Thyroid gland (tissue), 4 donors: ENCODE results near the gene LAMB3. TPM values are rescaled to one million over a fixed set of nuclear protein-coding genes. Genes with fewer than 3 reads are reported as not detected.

Experiments
- DNase-seq, 2 donors: peaks; one replicate each; pipeline ENCODE4 v3.0.0-alpha.2; 2019
- H3K27ac ChIP-seq, 3 donors: fragments of 200-600 bp; sonication (generic); 1 replicate in 2 of 3; 2 replicates in 1 of 3; pipeline ENCODE4 v1.5.1; 2016 to 2019; ENCODE audit warnings: mild to moderate bottlenecking in 1 of 3, moderate library complexity in 1 of 3
- H3K27me3 ChIP-seq: fragments of 200-600 bp; sonication (generic); one replicate; pipeline ENCODE4 v1.5.1; 2019
- H3K36me3 ChIP-seq, 2 donors: fragments of 200-600 bp; sonication (generic); one replicate each; pipeline ENCODE4 v1.5.1; 2016 to 2019
- H3K4me1 ChIP-seq, 2 donors: fragments of 200-600 bp; sonication (generic); one replicate each; pipeline ENCODE4 v1.5.1; 2017 to 2019
- H3K4me3 ChIP-seq, 3 donors: fragments of 200-600 bp; sonication (generic); replicated peaks in 1 of 3; 1 replicate in 2 of 3; 2 replicates in 1 of 3; pipeline ENCODE4 v1.5.1; 2016; ENCODE audit warnings: mild to moderate bottlenecking in 1 of 3
- H3K9me3 ChIP-seq: fragments of 200-600 bp; sonication (generic); one replicate; pipeline ENCODE4 v1.5.1; 2017
- CTCF ChIP-seq, 6 experiments: fragments of 200-600 bp in 3 of 6; fragments of 450-650 bp in 3 of 6; sonication (generic) in 3 of 6; IDR thresholded peaks; one replicate each; pipeline ENCODE4 v1.5.1; 2016 to 2019; ENCODE audit warnings: antibody characterized with exemption in 6 of 6, mild to moderate bottlenecking in 2 of 6, inconsistent platforms in 1 of 6, moderate library complexity in 1 of 6
- POLR2A ChIP-seq, 2 donors: fragments of 450-650 bp; IDR thresholded peaks; one replicate each; pipeline ENCODE4 v1.6.1; 2017; ENCODE audit warnings: antibody characterized with exemption in 2 of 2, mild to moderate bottlenecking in 2 of 2, moderate library complexity in 1 of 2
- WGBS, 2 donors: methylation state at CpG; one replicate each; pipeline ENCODE4 v1.1.5; 2017; 5-methylcytosine and 5-hydroxymethylcytosine counted together
- intact Hi-C: fragments of 100-400 bp; cut with DNase I; formaldehyde crosslinking; loops from one replicate; pipeline ENCODE4 v1.15.1; 2023
- total RNA-seq, 4 donors: library from RNA; depleted of rRNA; stranded (reverse); fragments of >200 nt; gene quantifications; one replicate each; pipeline ENCODE4 v1.2.3, GENCODE V29; 2016

Gene LAMB3
- total RNA-seq, 4 donors from 2014 or later: 0.56 to 5.6 (median 2.7) TPM

- intact Hi-C loops: no loop called here
- Histone ChIP-seq H3K4me1 (peaks cover 5 to 7% of the 10 kb centered on the region in 2 donors), H3K27me3 (no peaks in the 10 kb centered on the region), H3K4me3 (no peak overlapping the region), H3K27ac (no peak overlapping the region), H3K9me3 (no peaks in the 10 kb centered on the region), H3K36me3 (no peaks in the 10 kb centered on the region)
- no peak for DNase-seq
- TF ChIP-seq CTCF (IDR thresholded peaks at IDR 0.05) (no peak), POLR2A (IDR thresholded peaks at IDR 0.05) (no peak)
- WGBS, 2 donors: 90 to 95% methylated on average over 5 of the region's 5 CpGs
These were observed 37.3 kb downstream of the LAMB3 start for GRCh38 chr1:209614906-209615305.

- Histone ChIP-seq H3K27ac (no peak overlapping the region), H3K4me1 (peaks cover 5 to 7% of the 10 kb centered on the region in 2 donors), H3K36me3 (no peaks in the 10 kb centered on the region), H3K4me3 (no peak overlapping the region), H3K9me3 (no peaks in the 10 kb centered on the region), H3K27me3 (no peaks in the 10 kb centered on the region)
- DNase-seq: no peak
- intact Hi-C loops: no loop called here
- no peak for TF ChIP-seq POLR2A (IDR thresholded peaks at IDR 0.05)
- TF ChIP-seq CTCF (IDR thresholded peaks at IDR 0.05): no peak
- WGBS, 2 donors: 89 to 96% methylated on average over 5 of the region's 5 CpGs
These were observed 38.1 kb downstream of the LAMB3 start for GRCh38 chr1:209614151-209614420.

DNA sequence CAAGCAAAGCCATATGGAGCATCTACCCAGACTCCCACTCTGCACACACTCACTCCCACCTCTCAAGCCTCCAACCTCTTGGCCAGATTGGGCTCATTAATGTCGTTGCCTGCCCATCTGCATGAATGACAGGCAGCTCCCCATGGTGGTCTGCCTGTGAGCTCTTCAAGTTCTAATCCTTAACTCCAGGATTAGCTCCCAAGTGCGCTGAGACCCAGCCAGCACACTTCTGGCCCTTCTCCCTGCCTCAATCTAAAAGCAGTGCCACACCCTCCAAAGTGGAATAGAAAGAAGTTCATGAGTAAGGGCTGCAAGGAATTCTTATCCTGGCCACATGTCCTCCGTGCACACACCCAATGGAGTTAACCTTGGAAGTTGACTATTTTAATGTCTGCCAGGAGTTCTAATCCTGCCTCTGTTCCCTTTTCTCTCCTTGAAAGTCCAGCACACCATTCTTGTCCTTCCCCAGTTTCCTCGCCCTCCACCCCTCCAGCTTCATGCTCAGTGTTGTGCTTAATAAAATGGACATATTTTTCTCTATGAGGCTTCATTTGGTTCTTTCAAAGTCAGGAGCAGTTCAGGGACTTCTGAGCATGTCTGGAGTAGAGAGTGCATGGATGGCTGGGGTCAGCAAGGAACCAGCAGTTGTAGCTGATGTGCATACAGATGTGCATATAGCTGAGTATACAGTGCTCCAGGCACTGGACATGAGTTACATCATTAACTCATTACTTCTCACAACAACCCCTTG lies 38.6 kb downstream of the LAMB3 start:
- Histone ChIP-seq H3K4me1 (peaks cover 5 to 7% of the 10 kb centered on the region in 2 donors), H3K36me3 (no peaks in the 10 kb centered on the region), H3K4me3 (no peak overlapping the region), H3K27me3 (no peaks in the 10 kb centered on the region), H3K9me3 (no peaks in the 10 kb centered on the region), H3K27ac (no peak overlapping the region)
- intact Hi-C loops: no loop called here
- no peak for DNase-seq
- TF ChIP-seq POLR2A (IDR thresholded peaks at IDR 0.05): no peak
- no peak for TF ChIP-seq CTCF (IDR thresholded peaks at IDR 0.05)
- 79% methylated on average over 4 of the region's 4 CpGs for WGBS, 2 donors

DNA sequence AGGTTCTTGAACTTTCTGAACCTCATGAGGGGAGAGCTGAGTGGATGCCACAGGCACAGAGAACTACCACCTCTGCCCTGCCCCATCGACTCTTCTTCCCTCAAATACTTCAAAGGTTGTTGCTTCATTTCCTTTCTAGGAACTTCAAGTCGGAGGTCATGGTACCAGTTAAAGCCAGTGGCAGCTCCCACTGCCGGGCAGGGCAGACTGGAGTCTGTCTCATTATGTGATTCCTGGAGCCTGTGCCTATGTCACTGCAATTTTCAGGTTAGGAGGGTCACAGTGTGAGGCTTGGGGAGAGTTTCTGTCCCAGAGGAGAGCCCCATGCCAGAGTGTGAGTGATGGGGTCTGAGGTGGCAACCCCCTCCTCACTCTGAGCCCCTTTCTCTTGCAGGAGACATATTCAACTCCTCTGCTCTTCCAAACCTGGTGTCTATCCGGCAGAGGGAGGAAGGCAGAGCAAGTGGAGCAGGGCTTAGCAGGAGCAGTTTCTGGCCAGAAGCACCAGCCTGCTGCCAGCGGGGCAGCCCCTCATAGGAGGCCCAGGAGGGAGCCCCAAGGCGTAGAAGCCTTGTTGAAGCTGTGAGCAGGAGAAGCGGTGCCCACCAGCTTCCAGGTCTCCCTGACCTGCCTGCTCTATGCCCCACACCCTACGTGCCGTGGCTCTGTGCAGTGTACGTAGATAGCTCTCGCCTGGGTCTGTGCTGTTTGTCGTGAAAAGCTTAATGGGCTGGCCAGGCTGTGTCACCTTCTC lies 39.4 kb downstream of the LAMB3 start:
- no peak overlapping the region for H3K27ac ChIP-seq
- H3K27me3 ChIP-seq: no peaks in the 10 kb centered on the region
- intact Hi-C loops: no loop called here
- TF ChIP-seq POLR2A (IDR thresholded peaks at IDR 0.05) (no peak), CTCF (IDR thresholded peaks at IDR 0.05) (no peak)
- peaks cover 5 to 6% of the 10 kb centered on the region in 2 donors for H3K4me1 ChIP-seq
- H3K4me3 ChIP-seq: no peak overlapping the region
- no peaks in the 10 kb centered on the region for H3K36me3 ChIP-seq
- no peak for DNase-seq
- H3K9me3 ChIP-seq: no peaks in the 10 kb centered on the region
- WGBS, 2 donors: 85 to 87% methylated on average over 10 to 12 of the region's 12 CpGs
